LoVo (cell line): ENCODE results near the gene C8G.

ENCODE experiments used
- DNase-seq: peaks from one replicate; pipeline ENCODE4 v3.0.0-alpha.2; 2016; ENCODE audit warnings: low spot score

The C8G gene

GRCh38 chr9:136944519-136945332 is at the start of gene C8G, which contains the start of gene FBXW5:
TSS of gene C8G (plus strand) at chr9:136945243. CDS start at chr9:136945321, 78 bp downstream.
TSS of gene FBXW5 (minus strand) at chr9:136944738. CDS start at chr9:136944083, 655 bp downstream.
- DNase-seq, result peak; percentile 96

- no peak for DNase-seq
Measured at GRCh38 chr9:136896027-136896426, 49.0 kb upstream of the C8G start.

- no peak for DNase-seq
Measured at GRCh38 chr9:136898483-136899100, 46.5 kb upstream of the C8G start.

- no peak for DNase-seq
Measured at GRCh38 chr9:136899196-136899595, 45.8 kb upstream of the C8G start.

- DNase-seq, result no peak
Measured at GRCh38 chr9:136900556-136900955, 44.5 kb upstream of the C8G start.

- DNase-seq, result no peak
Measured at GRCh38 chr9:136900988-136901515, 44.0 kb upstream of the C8G start.

GRCh38 chr9:136901516-136902258 is 43.4 kb upstream of the C8G start:
- DNase-seq, result peak; percentile 44

GRCh38 chr9:136902259-136902821 is 42.7 kb upstream of the C8G start:
- no peak for DNase-seq

GRCh38 chr9:136903041-136903554 is 41.9 kb upstream of the C8G start:
- no peak for DNase-seq

- no peak for DNase-seq
Measured at GRCh38 chr9:136906266-136906665, 38.8 kb upstream of the C8G start.

- DNase-seq, result no peak
Measured at GRCh38 chr9:136907011-136907914, 37.8 kb upstream of the C8G start.

- DNase-seq, result no peak
Measured at GRCh38 chr9:136910197-136910900, 34.7 kb upstream of the C8G start.

- DNase-seq, result no peak
Measured at GRCh38 chr9:136910901-136911245, 34.2 kb upstream of the C8G start.

GRCh38 chr9:136913701-136914438 is 31.2 kb upstream of the C8G start:
- no peak for DNase-seq

GRCh38 chr9:136915632-136916329 is 29.3 kb upstream of the C8G start:
- no peak for DNase-seq

- DNase-seq, result no peak
Measured at GRCh38 chr9:136916330-136917184, 28.5 kb upstream of the C8G start.

GRCh38 chr9:136917902-136918301 is 27.1 kb upstream of the C8G start:
- no peak for DNase-seq

GRCh38 chr9:136920069-136920468 is 25.0 kb upstream of the C8G start:
- no peak for DNase-seq
